GM04503 (cell line): ENCODE data around the gene DPP8.
"Not testable (repeated sequence)": the region's sequence is repeated elsewhere in the genome, so short reads cannot be mapped to it uniquely, and the experiment has no call there.

Source experiments
- DNase-seq: peaks from one replicate; pipeline ENCODE4 v3.0.0-alpha.2; 2012; ENCODE audit warnings: low read depth

Gene DPP8

GRCh38 chr15:65516997-65517865 lies at the start of gene DPP8:
Gene DPP8, minus strand, starts transcription at chr15:65517689. Its CDS starts 5,136 bp downstream, at chr15:65512553.
- DNase-seq: peak; percentile 49

- DNase-seq: no peak
Measured at GRCh38 chr15:65561934-65562333, 44.4 kb upstream of the DPP8 start.

- DNase-seq: no peak
Measured at GRCh38 chr15:65559941-65560340, 42.5 kb upstream of the DPP8 start.

- DNase-seq: no peak
Measured at GRCh38 chr15:65558997-65559760, 41.7 kb upstream of the DPP8 start.

- DNase-seq: no peak
Measured at GRCh38 chr15:65558336-65558735, 40.8 kb upstream of the DPP8 start.

- no peak for DNase-seq
Measured at GRCh38 chr15:65556622-65557021, 39.1 kb upstream of the DPP8 start.

- DNase-seq: no peak
Measured at GRCh38 chr15:65553691-65554090, 36.2 kb upstream of the DPP8 start.

- not testable (repeated sequence) for DNase-seq
Measured at GRCh38 chr15:65552851-65553250, 35.4 kb upstream of the DPP8 start.

- no peak for DNase-seq
Measured at GRCh38 chr15:65551183-65551582, 33.7 kb upstream of the DPP8 start.

GRCh38 chr15:65550681-65551098 lies 33.2 kb upstream of the DPP8 start:
- no peak for DNase-seq

- DNase-seq: not testable (repeated sequence)
Measured at GRCh38 chr15:65549288-65549687, 31.8 kb upstream of the DPP8 start.

GRCh38 chr15:65547841-65548240 lies 30.4 kb upstream of the DPP8 start:
- no peak for DNase-seq

GRCh38 chr15:65541231-65541820 lies 23.8 kb upstream of the DPP8 start:
- DNase-seq: no peak

GRCh38 chr15:65540314-65540713 lies 22.8 kb upstream of the DPP8 start:
- DNase-seq: no peak

- DNase-seq: no peak
Measured at GRCh38 chr15:65535192-65535591, 17.7 kb upstream of the DPP8 start.

- no peak for DNase-seq
Measured at GRCh38 chr15:65533057-65533756, 15.7 kb upstream of the DPP8 start.

- DNase-seq: no peak
Measured at GRCh38 chr15:65532738-65533051, 15.2 kb upstream of the DPP8 start.

GRCh38 chr15:65530318-65531111 lies 13.0 kb upstream of the DPP8 start, which contains the start of gene HACD3:
Gene HACD3, plus strand, starts transcription at chr15:65530463. Its CDS starts 169 bp downstream, at chr15:65530632.
- DNase-seq: peak; percentile 16

- DNase-seq: no peak
Measured at GRCh38 chr15:65529762-65530317, 12.4 kb upstream of the DPP8 start.

GRCh38 chr15:65528461-65529060 lies 11.1 kb upstream of the DPP8 start:
- no peak for DNase-seq

- peak; percentile 16 for DNase-seq
Measured at GRCh38 chr15:65525622-65526021, 8.1 kb upstream of the DPP8 start.
